HK-2 (cell line): ENCODE data around the gene HK3.
"Not testable (repeated sequence)": the region's sequence is repeated elsewhere in the genome, so short reads cannot be mapped to it uniquely, and the experiment has no call there.

ENCODE experiments used
- DNase-seq: peaks from one replicate; pipeline ENCODE4 v3.0.0-alpha.2; 2018; ENCODE audit not compliant: unreplicated experiment

HK3 gene

DNA sequence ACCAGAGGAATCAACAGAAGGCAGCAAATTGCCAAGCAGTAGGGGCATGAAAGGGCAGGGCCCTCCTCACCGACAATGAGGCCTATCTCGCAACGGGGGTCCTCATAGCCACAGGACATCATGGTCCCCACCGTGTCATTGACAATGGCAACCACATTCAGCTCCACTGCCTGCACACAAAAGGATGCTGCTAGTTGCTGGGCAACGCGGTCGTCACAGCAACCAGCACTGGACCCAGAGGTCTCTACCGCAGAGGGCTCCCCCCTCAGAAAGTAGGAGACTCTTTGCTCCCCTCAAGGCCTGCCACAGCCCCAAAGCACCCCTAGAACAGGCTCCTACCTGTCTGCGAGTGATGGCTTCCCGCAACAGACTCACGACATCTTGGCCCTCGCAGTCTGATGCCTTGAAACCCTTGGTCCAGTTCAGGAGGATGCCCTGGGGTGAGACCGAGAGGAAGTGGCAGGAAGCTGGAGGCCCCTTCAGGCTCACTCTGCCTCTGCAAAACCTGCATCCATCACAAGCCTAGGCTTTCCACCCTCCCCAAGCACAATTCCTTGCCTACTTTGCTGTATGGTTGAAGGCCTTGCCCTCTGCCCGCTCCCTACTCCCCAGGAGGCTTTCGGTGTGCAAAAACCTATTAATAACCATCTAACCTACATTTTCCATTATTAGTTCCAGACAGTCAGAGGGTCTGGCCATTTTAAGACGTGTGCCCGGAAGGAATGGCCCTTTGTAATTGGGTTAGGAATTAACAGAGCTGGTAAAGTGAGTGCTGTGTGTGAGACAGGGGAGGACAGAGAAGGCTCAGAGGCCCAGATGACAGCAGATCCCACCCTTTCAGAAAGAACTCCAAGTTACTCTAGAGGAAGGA, 15.2 kb downstream of the HK3 start:
- no peak for DNase-seq

GRCh38 chr5:176882567-176882903, 16.6 kb downstream of the HK3 start:
- DNase-seq: no peak

DNA sequence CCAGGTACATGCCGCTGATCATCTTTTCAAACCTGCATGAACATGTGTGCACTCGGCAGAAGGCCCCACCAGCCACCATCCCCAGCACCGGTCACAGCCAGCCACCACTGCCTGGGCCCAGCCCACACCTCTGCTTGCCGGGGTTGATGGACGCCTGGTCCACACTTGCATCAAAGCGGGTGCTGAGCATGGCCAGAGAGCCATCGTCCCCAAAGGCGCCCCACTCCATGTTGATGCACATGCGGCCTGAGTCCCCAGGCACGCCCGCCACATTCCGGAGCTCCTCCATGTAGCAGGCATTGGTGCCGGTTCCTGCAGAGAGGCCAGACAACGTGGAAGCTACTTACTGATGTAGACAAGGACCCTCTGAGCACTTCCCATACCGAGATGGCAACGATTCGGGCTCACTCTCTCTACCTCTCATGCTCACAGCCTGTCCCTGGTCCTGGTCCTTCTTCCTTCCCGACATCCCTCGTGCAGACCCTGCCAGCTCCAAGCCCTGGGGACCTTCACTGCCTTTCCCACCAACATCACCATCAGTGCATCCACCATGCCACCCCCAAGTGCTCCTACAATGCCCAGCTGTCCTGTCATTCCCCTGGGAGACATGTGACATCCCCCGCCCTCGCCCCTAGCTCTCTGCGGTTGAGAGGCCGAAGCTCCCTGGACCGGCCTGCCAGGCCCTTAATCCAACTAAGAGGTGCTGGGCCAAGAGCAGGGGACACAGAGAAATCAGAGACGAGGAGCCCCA, 17.2 kb downstream of the HK3 start:
- no peak for DNase-seq

DNA sequence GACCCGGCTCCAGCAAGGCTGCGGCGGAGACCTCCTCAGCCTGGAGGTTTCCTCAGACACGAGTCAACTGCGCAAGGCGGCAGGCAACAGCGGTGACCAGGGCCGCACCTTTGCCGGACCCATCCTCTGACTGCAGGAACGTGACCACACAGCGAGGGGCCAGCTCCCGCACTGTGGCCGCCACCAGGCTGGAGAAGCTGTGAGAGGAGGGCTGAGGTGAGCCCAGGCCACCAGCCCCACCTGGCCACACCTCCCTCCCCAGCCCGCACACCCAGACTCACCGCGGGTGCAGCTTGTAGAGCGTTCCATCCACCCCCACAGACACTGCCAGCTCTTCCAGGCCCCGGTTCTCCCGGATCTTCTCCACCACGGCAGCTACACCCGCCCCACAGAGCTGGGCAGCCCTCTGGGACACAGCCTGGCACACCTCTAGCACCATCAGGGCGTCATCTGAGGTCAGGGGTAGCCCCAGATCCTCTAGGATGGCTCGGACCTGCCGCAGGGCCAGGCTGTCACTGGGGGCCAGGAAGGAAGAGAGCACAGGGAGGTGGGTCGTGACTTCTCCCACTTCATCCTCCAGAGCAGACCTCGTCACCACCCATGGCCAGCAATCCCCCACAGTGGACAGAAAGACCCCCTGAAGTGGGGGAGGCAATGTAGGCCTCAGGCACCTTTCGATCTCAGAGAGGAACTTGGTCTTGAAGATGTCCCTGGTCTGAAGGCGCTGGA, 18.0 kb downstream of the HK3 start:
- DNase-seq: no peak

DNA sequence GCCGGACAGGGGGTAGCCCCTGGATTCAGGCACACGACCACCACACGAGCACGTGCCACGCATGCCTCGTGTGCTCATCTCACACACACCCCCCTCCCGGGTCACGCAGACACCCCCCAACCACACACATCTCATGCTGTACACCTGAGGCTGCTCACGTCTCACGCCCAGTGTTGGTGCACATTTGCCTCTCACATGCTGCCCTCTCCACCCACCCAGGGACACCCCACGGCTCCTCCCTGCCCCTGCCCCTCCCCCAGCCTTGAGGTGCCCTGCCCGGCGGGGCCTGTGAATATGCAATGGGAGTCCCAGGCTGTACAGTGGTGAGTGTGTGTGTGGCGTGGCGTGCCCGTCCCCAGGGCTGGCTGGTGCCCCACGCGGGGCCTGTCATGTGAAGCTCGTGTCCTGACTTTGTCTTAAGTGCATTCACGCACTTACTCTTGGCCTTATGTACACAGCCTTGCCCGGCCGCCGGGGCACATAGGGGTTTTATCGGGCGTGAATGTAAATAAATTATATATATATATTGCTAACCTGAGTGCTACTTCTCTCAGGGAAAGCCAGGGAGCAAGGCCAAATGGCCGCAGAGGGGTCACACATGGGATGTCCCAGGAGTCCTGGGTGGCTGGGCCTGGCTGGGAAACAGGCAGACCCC, 18.7 kb downstream of the HK3 start:
- DNase-seq: no peak

GRCh38 chr5:176879663-176880361, 19.3 kb downstream of the HK3 start:
- DNase-seq: no peak

DNA sequence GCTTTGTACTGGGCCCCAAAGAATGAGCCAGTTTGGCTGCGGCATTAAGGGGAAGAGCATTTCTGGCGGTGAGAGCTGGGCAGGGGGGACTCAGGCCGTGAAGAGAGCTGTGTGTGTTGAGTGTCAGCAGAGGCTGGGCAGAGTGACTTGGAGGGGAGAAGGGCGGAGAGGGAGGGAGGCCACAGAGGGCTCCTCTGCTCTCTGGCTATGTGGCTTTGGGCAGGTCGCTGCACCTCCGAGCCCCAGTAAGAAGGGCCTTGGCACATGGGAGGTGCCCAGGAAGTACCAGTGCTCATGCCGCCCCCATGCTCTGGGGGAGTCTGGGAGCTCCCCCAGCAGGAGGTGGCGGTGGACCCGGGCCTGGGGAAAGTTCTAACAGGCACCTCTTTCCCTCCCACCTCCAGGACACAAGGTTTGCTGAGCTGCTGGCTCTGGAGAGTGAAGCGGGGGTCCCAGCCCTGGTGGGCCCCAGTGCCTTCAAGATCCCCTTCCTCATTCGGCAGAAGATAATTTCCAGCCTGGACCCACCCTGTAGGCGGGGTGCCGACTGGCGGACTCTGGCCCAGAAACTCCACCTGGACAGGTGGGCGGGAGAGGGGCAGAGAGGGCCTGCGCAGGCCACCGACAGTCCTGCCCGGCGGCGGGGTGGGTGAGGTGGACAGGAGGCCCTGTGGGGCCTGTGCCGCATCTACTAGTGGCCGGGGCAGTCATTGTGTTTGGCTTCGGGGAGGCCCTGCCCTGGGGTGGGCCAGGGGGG, 20.1 kb downstream of the HK3 start:
- DNase-seq: no peak

DNA sequence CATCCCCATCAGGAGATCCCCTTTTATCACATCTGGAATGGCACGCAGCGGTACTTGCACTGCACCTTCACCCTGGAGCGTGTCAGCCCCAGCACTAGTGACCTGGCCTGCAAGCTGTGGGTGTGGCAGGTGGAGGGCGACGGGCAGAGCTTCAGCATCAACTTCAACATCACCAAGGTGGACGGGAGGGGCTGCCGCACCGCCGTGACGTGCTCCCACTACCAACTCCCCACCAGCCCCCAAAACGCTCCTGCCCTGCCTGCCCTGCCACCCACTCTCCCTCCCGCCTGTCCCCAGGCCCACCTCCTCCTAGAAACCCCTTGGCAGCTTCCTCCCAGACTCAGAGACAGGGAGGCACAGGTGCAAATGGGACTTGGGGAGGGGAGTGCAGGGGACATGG, 20.7 kb downstream of the HK3 start:
- no peak for DNase-seq

DNA sequence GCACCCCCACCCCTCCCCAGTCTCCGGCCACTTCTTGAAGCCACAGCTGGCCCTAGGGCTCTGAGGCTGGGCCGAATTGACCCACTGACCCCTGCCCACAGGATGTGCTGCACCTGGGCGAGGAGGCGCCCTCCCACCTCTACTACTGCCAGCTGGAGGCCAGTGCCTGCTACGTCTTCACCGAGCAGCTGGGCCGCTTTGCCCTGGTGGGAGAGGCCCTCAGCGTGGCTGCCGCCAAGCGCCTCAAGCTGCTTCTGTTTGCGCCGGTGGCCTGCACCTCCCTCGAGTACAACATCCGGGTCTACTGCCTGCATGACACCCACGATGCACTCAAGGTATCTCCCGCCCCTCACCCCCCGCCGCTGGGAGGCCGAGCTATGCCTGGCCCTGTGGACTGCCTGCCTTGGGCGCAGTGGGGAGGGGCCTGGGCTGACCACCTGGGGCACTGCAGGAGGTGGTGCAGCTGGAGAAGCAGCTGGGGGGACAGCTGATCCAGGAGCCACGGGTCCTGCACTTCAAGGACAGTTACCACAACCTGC, 21.3 kb downstream of the HK3 start:
- DNase-seq: no peak

DNA sequence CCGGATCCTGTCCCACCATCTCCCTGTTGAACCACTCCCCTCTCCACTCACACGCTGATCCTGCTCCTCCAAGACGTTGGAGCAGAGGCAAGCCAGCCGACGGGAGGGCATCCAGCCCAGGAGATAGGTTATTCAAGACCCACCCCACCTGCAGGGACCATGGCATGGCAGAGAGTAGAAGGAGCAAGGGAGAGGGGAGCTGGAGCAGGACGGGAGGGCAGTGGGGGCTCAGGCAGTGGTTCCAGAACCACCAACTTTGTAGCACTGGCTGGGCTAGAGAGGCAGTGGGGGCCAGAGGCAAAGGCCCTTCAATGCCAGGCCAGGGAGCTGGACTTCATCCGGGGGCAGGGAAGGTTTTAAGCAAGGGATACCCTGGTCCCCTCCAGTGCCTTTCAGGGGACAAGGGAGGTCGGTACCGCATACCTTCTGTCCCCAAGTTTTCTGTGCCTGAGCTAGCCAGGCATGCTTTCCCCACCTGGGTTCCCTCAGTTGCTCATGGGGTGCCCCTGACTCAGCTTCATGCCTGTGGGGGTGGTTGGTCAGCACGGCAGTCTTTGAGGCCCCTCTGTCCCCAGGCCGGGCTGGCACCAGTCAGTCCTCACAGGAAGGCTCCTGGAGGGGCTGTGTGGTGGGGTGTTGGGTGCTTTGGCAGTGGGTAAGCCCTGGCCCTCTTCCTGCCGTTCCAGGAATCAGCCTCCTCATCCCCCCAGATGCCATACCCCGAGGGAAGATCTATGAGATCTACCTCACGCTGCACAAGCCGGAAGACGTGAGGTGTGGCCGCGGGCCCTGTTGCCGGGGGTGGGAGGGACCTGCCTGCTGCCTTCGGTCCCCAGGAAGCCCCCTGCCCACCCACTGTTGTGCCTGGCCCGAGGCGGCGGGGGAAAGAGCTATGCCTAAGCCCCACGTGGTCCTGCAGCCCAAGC, 22.4 kb downstream of the HK3 start:
- DNase-seq: no peak

DNA sequence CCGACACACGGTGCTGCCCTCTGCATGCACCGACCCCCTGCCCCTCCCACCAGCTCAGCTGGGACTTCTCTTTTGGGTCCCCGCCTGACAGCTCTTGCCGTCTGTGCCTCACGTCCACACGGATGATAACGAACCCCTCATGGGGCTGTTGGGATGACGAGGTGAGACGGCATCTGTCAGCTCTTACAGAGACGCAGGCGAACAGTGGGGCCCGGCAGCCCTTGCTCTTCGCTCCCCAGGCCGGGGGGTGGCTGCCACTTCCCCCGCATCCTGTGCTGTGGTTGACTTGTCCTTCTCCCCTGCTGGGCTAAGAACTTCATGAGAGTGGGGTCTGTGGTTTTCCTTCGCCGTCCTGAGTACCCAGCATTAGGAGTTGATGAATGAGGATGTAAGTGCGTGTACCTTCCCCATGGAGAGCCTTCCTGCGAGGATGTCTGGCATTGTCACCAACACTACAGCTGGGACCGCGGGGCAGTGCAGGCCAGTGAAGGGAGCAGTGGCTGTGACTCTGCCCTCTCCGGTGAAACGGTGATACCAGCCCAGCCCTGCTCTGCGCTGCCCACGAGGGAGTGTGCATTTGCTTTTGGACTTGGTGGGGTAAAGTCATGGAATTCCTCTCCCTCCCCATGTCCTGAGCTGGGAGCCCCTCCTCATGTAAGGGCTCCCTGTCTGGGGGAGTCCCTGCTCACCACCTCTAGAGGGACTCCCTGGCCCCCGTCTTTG, 23.2 kb downstream of the HK3 start:
- DNase-seq: no peak

DNA sequence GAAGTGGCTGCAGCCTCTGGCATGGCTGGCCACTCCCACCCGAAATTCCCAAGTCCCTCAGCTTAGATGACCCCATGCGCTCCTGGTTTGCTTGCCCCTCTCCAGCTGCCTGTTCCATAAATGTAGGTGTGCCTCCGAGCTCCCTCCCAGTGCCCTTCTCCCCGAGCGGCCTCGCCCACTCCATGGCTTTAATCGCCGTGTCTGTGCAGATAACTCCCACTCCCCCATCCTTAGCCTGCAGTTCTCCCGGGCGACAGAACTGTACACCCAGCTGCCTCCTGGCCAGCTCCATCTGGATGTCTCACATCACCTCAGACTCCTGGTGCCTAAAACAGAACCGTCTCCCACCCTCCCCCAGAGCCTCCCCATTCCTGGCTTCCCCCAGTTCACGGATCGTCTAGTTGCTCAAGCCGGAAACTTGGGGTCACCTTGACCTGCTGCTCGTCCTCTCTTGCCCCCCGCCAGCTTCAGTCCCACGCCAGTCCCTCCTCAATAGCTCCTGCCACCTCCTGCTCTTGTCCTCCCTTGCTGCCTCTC, 24.1 kb downstream of the HK3 start:
- DNase-seq: no peak

DNA sequence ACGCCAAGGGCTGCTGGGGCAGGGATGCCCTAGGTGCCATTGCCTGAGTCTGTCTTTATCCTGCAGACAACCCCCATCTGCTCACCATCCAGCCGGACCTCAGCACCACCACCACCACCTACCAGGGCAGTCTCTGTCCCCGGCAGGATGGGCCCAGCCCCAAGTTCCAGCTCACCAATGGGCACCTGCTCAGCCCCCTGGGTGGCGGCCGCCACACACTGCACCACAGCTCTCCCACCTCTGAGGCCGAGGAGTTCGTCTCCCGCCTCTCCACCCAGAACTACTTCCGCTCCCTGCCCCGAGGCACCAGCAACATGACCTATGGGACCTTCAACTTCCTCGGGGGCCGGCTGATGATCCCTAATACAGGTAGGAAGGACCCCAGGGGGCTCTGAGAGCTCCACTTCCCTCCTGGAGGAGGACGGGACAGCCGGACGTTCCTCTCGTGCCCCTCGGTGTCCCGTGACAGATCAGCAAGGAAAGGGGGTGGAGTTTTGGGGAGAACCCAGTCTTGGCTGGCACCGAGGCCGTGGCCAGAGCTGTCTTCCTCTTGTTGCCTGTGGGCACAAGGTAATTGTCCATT, 24.9 kb downstream of the HK3 start:
- no peak for DNase-seq

- DNase-seq: no peak
Observed at GRCh38 chr5:176873541-176874172, 25.5 kb downstream of the HK3 start.

GRCh38 chr5:176873011-176873410, 26.1 kb downstream of the HK3 start:
- DNase-seq: not testable (repeated sequence)

- DNase-seq: not testable (repeated sequence)
Observed at GRCh38 chr5:176872586-176872985, 26.6 kb downstream of the HK3 start.

DNA sequence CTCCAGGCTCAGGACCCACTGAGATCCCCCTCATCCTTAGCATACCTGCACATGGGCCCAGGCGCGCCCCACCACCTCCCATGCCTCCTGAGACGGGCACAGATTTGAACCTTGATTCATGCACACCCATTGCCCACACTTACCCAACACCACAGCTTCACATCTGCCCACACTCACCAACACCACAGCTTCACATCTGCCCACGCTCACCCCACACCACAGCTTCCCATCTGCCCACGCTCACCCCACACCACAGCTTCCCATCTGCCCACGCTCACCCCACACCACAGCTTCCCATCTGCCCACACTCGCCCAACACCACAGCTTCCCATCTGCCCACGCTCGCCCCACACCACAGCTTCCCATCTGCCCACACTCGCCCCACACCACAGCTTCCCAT, 28.5 kb downstream of the HK3 start:
- DNase-seq: not testable (repeated sequence)
